ENCODE results near the gene POLN.

The POLN gene

DNA sequence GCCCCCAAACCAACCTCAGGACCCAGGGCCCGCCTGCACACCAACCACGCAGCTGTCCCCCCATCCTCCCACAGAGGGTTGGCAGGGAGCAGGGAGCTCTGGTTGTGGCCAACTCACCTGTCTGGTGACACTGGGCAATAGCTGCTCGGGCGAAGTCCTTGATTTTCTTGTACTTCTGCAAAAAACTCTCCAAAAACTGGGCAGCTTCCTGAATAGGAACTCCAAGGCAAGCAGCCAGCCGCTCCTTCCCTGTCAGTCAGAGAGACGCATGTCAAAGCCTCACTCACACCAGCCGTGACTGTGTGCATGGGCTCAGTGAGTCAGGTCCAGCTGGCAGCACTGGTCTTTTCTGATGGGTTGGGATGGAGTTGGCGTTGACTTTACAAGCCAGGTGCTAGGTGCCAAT lies 156.4 kb downstream of the POLN start:
- no peak for DNase-seq
- H3K27ac Mint-ChIP-seq = no peak overlapping the region
- H3K27me3 Mint-ChIP-seq = peaks cover 34% of the 10 kb centered on the region
- no peaks in the 10 kb centered on the region for H3K36me3 Mint-ChIP-seq
- CTCF ChIA-PET = interaction anchor here (1.8 kb wide), 1 partner anchor 131 kb away, joined by 3 read pairs; no protein-coding TSS in a partner anchor
- no peak overlapping the region for H3K4me3 Mint-ChIP-seq
- no peaks in the 10 kb centered on the region for H3K9me3 Mint-ChIP-seq
- no peaks in the 10 kb centered on the region for H3K4me1 Mint-ChIP-seq

- Mint-ChIP-seq H3K4me1 (no peaks in the 10 kb centered on the region), H3K4me3 (no peak overlapping the region), H3K36me3 (no peaks in the 10 kb centered on the region), H3K27ac (no peak overlapping the region), H3K9me3 (no peaks in the 10 kb centered on the region), H3K27me3 (peaks cover 30% of the 10 kb centered on the region)
- CTCF ChIA-PET = interaction anchor here (1.8 kb wide), 1 partner anchor 133 kb away, joined by 3 read pairs; no protein-coding TSS in a partner anchor
- no peak for DNase-seq
Measured at GRCh38 chr4:2084316-2084715, 157.6 kb downstream of the POLN start.

DNA sequence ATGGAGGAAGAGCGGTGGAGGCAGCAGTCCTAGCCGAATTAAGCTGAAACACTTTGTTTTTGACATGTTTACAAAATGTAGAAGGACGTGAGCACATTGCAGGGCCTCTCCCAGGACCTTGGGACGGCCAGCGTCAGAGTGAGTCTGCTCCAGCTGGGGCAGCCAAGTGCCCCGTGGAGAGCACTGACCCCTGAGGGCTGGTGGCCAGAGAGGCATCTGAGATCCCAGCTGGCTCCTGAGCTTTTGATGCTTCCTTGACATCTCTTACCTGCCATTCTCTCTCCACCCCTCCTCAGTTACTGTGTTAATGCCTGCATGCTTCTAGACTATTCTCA lies 158.1 kb downstream of the POLN start:
- Mint-ChIP-seq H3K36me3 (no peaks in the 10 kb centered on the region), H3K4me1 (no peaks in the 10 kb centered on the region), H3K27ac (no peak overlapping the region), H3K27me3 (peaks cover 30% of the 10 kb centered on the region), H3K4me3 (no peak overlapping the region), H3K9me3 (no peaks in the 10 kb centered on the region)
- CTCF ChIA-PET = interaction anchor here (1.8 kb wide), 1 partner anchor 133 kb away, joined by 3 read pairs; no protein-coding TSS in a partner anchor
- peak; percentile 13 for DNase-seq

DNA sequence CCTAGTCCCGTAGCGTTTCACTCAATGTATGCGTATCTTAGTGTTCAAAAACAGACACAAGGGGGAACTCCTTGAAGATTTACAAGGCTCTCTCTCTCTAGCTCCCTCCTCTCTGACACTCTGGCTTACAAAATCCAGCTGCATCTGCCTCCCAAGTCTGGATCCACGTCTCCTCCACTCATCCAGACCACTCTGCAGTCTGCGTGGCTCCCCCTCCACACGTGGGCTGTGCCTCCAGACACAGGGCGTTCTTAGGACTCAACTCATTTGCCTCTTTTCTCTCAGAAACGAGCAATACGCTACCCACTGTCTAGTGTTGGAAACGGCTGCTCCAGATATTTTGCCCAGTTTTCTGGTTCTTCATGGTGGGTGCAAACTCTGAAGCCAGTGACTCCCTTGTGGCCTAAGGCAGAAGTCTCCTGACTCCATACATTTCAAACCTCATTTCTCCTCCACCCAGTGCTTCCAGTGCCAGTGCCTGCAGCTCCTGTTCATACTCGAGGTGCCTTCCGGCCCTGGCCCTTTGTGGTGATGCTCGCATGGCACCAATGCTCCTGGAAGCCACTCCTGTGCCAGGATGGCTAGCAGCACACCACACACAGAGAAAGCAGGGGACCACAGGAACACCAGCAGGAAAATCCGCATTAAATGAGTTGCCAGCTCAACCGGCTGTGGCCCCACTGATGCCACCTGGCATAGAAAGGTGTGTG lies 158.7 kb downstream of the POLN start:
- DNase-seq = peak; percentile 11
- H3K36me3 Mint-ChIP-seq = no peaks in the 10 kb centered on the region
- H3K4me3 Mint-ChIP-seq = no peak overlapping the region
- no peaks in the 10 kb centered on the region for H3K9me3 Mint-ChIP-seq
- H3K27me3 Mint-ChIP-seq = peaks cover 30% of the 10 kb centered on the region
- CTCF ChIA-PET = no interaction called here
- H3K4me1 Mint-ChIP-seq = no peaks in the 10 kb centered on the region
- H3K27ac Mint-ChIP-seq = no peak overlapping the region

GRCh38 chr4:2082627-2083026 lies 159.3 kb downstream of the POLN start:
- Mint-ChIP-seq H3K9me3 (no peaks in the 10 kb centered on the region), H3K27ac (no peak overlapping the region), H3K4me1 (no peaks in the 10 kb centered on the region), H3K4me3 (no peak overlapping the region), H3K36me3 (no peaks in the 10 kb centered on the region), H3K27me3 (peaks cover 30% of the 10 kb centered on the region)
- DNase-seq = no peak
- CTCF ChIA-PET = no interaction called here

GRCh38 chr4:2082118-2082517 lies 159.8 kb downstream of the POLN start:
- Mint-ChIP-seq H3K27me3 (peaks cover 30% of the 10 kb centered on the region), H3K4me3 (no peak overlapping the region), H3K9me3 (no peaks in the 10 kb centered on the region), H3K4me1 (no peaks in the 10 kb centered on the region), H3K36me3 (no peaks in the 10 kb centered on the region), H3K27ac (no peak overlapping the region)
- peak; percentile 12 for DNase-seq
- CTCF ChIA-PET = no interaction called here

GRCh38 chr4:2081540-2081939 lies 160.4 kb downstream of the POLN start:
- CTCF ChIA-PET = no interaction called here
- DNase-seq = peak; percentile 17

DNA sequence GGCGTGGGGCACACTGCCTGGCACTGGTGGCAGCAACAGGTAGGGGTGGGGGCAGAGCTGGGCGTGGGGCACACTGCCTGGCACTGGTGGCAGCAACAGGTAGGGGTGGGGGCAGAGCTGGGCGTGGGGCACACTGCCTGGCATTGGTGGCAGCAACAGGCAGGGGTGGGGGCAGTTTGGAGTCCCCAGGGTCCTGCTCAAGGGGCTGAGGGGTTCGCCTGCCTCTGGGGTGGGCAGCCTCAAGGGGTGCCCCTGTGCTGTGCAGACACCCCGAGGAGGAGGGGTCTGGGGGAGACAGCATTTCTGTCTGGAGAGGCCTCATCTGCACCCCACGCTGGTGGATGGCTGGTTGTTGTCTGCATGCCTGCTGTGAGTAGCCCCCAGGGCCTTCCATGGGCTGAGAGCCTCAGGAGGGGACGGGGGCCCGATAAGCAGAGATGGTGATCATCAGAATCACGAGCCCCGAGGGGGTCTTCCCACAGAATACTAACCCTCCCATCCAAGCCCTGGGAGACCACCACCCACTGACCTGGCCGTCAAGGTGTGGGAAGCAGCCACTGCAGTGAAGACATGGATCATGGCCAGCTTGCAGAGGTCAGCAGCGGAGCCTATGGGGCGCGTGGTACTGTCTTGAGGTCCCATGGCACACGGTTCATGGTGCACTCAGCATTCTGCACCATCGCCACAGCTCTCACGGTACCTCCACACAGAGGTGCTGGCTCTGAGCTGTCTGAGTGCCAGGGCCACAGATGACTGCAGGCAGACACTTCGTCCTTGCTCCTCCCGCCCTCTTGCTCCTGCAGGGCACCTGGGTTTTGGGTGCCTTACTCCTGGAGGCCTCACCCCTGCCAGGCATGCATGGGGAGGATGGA lies 161.3 kb downstream of the POLN start:
- H3K27ac Mint-ChIP-seq = no peak overlapping the region
- CTCF ChIA-PET = no interaction called here
- H3K27me3 Mint-ChIP-seq = peaks cover 18% of the 10 kb centered on the region
- DNase-seq = peak; percentile 16
- H3K4me1 Mint-ChIP-seq = no peaks in the 10 kb centered on the region
- H3K36me3 Mint-ChIP-seq = no peaks in the 10 kb centered on the region
- H3K4me3 Mint-ChIP-seq = no peak overlapping the region
- H3K9me3 Mint-ChIP-seq = no peaks in the 10 kb centered on the region

More at GRCh38 chr4:2081540-2081939, 160.4 kb downstream of the POLN start:
- Mint-ChIP-seq H3K36me3 (no peaks in the 10 kb centered on the region), H3K27me3 (peaks cover 26% of the 10 kb centered on the region), H3K4me3 (no peak overlapping the region), H3K4me1 (no peaks in the 10 kb centered on the region), H3K9me3 (no peaks in the 10 kb centered on the region), H3K27ac (no peak overlapping the region)

GRCh38 chr4:2079926-2080325 lies 162.0 kb downstream of the POLN start:
- peak; percentile 4 for DNase-seq
- no peak overlapping the region for H3K4me3 Mint-ChIP-seq
- no peaks in the 10 kb centered on the region for H3K36me3 Mint-ChIP-seq
- H3K9me3 Mint-ChIP-seq = no peaks in the 10 kb centered on the region
- CTCF ChIA-PET = no interaction called here
- H3K27ac Mint-ChIP-seq = no peak overlapping the region
- H3K4me1 Mint-ChIP-seq = no peaks in the 10 kb centered on the region
- H3K27me3 Mint-ChIP-seq = peaks cover 13% of the 10 kb centered on the region

GRCh38 chr4:2079006-2079405 lies 162.9 kb downstream of the POLN start:
- Mint-ChIP-seq H3K4me3 (no peak overlapping the region), H3K27me3 (peaks cover 13% of the 10 kb centered on the region), H3K27ac (no peak overlapping the region), H3K36me3 (no peaks in the 10 kb centered on the region), H3K9me3 (no peaks in the 10 kb centered on the region), H3K4me1 (no peaks in the 10 kb centered on the region)
- DNase-seq = peak; percentile 15
- CTCF ChIA-PET = no interaction called here

DNA sequence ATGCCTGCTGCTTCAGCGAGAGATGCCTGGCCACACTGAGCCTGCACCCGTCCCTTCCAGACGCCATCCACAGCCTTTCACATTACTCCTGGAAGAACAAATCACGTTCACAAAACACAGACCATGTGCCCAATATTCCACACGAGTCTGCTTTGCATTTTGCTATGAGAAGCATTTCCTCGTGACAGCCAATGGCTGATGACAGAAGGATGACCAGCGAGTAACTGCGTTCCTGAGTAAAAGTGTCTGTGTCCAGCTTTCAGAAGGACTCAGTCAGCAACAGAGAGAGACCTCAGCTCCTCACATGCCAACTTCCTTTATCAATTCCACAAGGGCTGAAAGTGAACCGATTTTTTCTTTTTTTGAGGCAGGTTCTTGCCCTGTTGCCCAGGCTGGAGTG lies 163.3 kb downstream of the POLN start:
- CTCF ChIA-PET = no interaction called here
- no peaks in the 10 kb centered on the region for H3K36me3 Mint-ChIP-seq
- peak; percentile 17 for DNase-seq
- H3K27ac Mint-ChIP-seq = no peak overlapping the region
- no peaks in the 10 kb centered on the region for H3K9me3 Mint-ChIP-seq
- H3K4me1 Mint-ChIP-seq = no peaks in the 10 kb centered on the region
- peaks cover 10% of the 10 kb centered on the region for H3K27me3 Mint-ChIP-seq
- H3K4me3 Mint-ChIP-seq = no peak overlapping the region

DNA sequence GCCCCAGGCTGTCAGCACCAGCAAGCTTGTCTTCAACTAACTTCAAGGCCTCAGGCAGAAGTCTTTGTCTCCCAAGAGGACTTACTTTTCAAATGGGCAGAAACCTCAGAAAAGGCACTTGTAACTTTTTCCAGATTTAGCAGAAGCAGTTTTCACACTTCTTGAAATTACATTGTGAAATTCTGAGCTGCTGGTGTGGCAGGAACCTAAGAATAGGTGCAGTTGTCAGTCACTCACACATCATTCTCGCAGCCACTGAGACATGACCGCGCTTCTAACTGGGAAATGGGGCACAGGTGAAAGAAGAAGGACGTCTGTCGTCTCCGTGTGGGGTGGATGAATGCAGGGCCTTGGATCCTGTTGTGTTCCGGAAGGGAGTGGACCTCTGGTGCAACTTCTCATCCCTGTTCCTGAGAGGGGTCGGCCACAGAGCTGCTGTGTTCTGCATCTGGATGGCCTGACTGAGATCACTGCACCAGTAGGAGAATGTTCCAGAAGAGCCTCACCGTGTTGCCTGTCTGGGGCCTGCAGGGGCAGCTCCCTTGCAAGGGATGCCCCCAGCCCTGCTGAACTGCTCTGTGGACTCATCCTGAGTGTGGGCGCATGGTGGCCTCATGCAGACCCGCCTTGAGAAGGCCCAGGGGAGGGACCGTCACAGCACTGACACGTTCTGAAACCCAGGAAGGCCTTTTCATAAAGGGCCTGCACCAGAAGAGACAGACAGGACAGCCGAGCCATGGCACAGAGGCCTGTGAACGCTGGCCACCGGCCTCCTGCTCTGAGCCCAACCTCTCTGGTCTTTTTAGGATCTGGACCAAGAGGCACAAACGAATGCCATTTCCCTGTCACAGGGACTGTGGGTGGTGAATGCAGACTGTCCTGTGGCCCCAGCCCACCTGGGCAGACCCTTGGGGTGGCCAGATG lies 164.1 kb downstream of the POLN start:
- Mint-ChIP-seq H3K27ac (no peak overlapping the region), H3K4me3 (no peak overlapping the region), H3K4me1 (no peaks in the 10 kb centered on the region), H3K27me3 (peaks cover 4% of the 10 kb centered on the region), H3K36me3 (no peaks in the 10 kb centered on the region), H3K9me3 (no peaks in the 10 kb centered on the region)
- peak; percentile 18 for DNase-seq
- CTCF ChIA-PET = no interaction called here

DNA sequence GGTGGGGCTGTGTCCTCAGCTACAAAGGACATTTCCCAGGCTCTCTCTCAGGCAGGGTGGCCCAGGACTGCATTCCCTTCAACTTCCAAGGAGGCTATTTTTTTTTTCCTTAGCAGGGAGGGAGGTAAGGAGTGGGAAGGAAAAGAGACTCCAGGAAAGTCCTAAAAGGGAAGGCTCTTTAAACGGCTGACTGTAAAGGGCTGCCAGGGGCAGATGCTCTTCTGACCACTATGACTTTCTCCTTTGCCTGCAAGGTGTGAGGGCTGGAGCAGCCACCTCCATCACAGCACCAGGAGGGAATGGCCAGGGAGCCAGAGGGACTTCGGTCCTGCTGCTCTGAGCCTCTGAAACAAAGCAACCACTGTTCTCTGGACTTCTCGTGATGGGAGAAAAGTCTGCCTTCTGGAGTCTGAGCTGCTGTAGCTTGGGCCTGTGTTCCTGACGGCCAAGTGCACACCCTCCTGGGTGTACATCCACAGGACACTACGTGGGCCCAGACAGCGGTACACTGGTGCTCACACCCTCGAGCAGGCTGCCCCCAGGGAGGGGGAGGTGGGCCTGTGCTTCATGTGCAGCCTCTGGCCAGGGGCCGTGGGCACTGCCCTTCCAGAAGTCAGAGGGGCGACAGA lies 164.9 kb downstream of the POLN start:
- Mint-ChIP-seq H3K36me3 (no peaks in the 10 kb centered on the region), H3K27ac (no peak overlapping the region), H3K9me3 (no peaks in the 10 kb centered on the region), H3K4me3 (no peak overlapping the region), H3K27me3 (peaks cover 4% of the 10 kb centered on the region), H3K4me1 (no peaks in the 10 kb centered on the region)
- CTCF ChIA-PET = no interaction called here
- no peak for DNase-seq

Data from activated naive CD4-positive, alpha-beta T cell treated with anti-CD3 and anti-CD28 coated beads, Interleukin-2, amount 10 ng/mL, durations not matched to agents 7 days and 5 days (primary cell).